T-helper 1 cell treated with Interleukin-12 subunit alpha and Interleukin-12 subunit beta and Interleukin-4 antibody, amounts not matched to agents 30 μg/mL and 1 μg/mL, for 36 hours (primary cell): ENCODE results near the gene RASAL2.
"Not testable (repeated sequence)": the region's sequence is repeated elsewhere in the genome, so short reads cannot be mapped to it uniquely, and the experiment has no call there.

Source experiments
- H3K27ac Mint-ChIP-seq: one replicate; pipeline ENCODE4 v1.8.0; 2021; ENCODE audit warnings: mild to moderate bottlenecking, mixed read lengths
- H3K27me3 Mint-ChIP-seq: one replicate; pipeline ENCODE4 v1.8.0; 2021; ENCODE audit warnings: low read depth, mixed read lengths
- H3K36me3 Mint-ChIP-seq: one replicate; pipeline ENCODE4 v1.8.0; 2021; ENCODE audit warnings: low read depth, mixed read lengths
- H3K4me1 Mint-ChIP-seq: one replicate; pipeline ENCODE4 v1.8.0; 2021; ENCODE audit warnings: low read depth, mixed read lengths
- H3K4me3 Mint-ChIP-seq: one replicate; pipeline ENCODE4 v1.8.0; 2021; ENCODE audit warnings: mild to moderate bottlenecking, moderate library complexity, mixed read lengths
- H3K9me3 Mint-ChIP-seq: one replicate; pipeline ENCODE4 v1.8.0; 2021; ENCODE audit warnings: mixed read lengths

Gene RASAL2

DNA sequence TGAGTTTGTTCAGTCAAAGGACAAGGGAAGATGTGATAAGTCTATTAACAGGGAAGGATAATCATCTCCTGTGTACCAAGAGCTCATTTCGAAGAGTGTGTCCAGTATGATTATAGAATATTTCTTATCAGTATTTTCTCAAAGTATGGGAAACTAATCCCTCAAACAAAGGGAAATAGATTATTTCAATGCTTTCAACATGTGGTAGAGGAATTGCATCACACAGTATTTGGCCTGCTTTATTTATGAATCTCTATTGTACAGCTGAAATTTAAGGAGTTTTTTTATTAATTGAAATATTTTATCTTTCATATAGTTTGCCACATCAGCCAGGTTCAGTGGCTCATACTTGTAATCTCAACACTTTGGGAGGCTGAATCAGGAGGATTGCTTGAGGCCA, 251.9 kb downstream of the RASAL2 start:
- H3K27ac Mint-ChIP-seq: no peak overlapping the region
- H3K27me3 Mint-ChIP-seq: no peaks in the 10 kb centered on the region
- H3K36me3 Mint-ChIP-seq: no peaks in the 10 kb centered on the region
- H3K4me1 Mint-ChIP-seq: no peaks in the 10 kb centered on the region
- H3K9me3 Mint-ChIP-seq: no peaks in the 10 kb centered on the region
- H3K4me3 Mint-ChIP-seq: no peak overlapping the region

DNA sequence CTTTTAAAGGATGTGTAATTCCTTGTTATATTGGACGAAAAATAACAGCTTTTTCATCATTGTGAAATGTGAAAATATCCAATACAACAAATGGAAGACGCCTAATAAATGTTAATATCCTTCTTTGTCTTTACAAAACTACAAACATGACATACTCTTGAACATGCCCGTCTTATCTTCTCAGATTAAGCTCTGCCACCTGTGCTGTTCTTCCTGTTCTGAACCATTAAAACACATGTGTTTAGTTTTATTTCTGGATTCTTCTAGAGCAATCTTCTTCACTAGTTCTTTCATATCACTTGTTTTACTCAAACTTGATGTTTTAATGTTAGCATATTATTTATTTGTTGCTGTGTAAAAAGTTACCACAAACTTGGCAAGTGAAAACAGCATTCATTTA, 255.9 kb downstream of the RASAL2 start:
- H3K27ac Mint-ChIP-seq: no peak overlapping the region
- no peaks in the 10 kb centered on the region for H3K36me3 Mint-ChIP-seq
- no peaks in the 10 kb centered on the region for H3K9me3 Mint-ChIP-seq
- no peak overlapping the region for H3K4me3 Mint-ChIP-seq
- H3K4me1 Mint-ChIP-seq: no peaks in the 10 kb centered on the region
- no peaks in the 10 kb centered on the region for H3K27me3 Mint-ChIP-seq

DNA sequence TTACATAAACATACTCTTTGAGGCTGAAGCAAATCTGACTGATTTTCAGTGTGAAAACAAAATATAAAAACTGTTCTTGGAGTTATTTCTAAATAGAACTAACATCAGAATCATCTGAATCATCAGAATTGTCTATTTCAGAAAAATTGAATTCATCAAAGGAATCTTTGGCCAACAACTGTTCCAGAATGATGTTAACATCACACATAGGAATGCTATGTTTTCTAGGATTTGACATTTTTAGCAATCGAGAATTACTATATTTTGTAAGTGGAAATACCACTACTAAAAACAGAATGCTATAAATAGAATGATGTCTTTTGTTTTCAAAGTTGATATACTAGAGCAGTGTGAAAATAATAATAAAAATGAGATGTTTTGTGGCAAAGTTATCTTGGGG, 258.0 kb downstream of the RASAL2 start:
- H3K4me3 Mint-ChIP-seq: not testable (repeated sequence)

DNA sequence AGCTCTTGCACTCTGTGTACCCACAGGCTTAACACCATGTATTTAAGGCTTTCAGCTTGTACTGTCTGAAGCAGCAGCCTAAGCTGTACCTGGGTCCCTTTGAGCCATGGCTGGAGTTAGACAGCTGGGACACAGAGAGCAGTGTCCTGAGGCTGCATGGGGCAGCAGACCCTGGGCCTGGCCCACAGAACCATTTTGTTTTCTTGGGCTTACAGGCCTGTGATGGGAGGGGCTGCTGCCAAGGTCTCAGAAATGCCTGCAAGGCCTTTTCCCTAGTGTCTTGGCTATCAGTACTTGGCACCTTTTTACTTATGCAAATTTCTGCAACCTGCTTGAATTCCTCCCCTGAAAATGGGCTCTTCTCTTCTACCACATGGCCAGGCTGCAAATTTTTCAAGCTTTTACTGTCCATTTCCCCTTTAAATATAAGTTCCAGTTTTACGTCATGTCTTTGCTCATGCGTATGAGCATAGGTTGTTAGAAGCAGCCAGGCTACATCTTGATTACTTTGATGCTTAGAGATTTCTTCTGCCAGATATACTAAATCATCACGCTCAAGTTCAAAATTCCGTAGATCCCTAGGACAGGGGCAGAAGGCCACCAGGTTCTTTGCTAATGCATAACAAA, 259.0 kb downstream of the RASAL2 start:
- H3K36me3 Mint-ChIP-seq: no peaks in the 10 kb centered on the region
- H3K4me3 Mint-ChIP-seq: no peak overlapping the region

More for the DNA sequence above, 258.0 kb downstream of the RASAL2 start:
- not testable (repeated sequence) for H3K36me3 Mint-ChIP-seq, H3K9me3 Mint-ChIP-seq, H3K4me1 Mint-ChIP-seq, H3K27me3 Mint-ChIP-seq, H3K27ac Mint-ChIP-seq

DNA sequence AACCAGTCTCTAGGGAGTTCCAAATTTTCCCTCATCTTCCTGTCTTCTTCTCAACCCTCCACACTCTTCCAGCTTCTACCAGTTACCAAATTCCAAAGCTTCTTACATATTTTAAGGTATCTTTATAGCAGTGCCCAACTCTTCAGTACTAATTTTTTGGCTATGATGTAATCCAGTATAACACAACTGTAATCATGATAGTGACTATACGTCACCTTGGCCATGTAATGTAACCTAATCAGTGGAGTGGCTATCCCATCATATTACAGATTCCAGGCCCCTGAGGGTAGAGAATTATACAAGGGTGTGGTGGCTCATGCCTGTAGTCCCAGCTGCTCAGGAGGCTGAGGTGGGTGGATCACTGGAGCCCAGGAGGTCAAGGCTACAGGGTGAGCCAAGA, 259.6 kb downstream of the RASAL2 start:
- Mint-ChIP-seq H3K9me3 (no peaks in the 10 kb centered on the region), H3K36me3 (no peaks in the 10 kb centered on the region), H3K4me1 (no peaks in the 10 kb centered on the region), H3K27me3 (no peaks in the 10 kb centered on the region), H3K4me3 (no peak overlapping the region), H3K27ac (no peak overlapping the region)

More for the DNA sequence above, 259.0 kb downstream of the RASAL2 start:
- no peak overlapping the region for H3K27ac Mint-ChIP-seq
- H3K9me3 Mint-ChIP-seq: no peaks in the 10 kb centered on the region
- no peaks in the 10 kb centered on the region for H3K27me3 Mint-ChIP-seq
- H3K4me1 Mint-ChIP-seq: no peaks in the 10 kb centered on the region

DNA sequence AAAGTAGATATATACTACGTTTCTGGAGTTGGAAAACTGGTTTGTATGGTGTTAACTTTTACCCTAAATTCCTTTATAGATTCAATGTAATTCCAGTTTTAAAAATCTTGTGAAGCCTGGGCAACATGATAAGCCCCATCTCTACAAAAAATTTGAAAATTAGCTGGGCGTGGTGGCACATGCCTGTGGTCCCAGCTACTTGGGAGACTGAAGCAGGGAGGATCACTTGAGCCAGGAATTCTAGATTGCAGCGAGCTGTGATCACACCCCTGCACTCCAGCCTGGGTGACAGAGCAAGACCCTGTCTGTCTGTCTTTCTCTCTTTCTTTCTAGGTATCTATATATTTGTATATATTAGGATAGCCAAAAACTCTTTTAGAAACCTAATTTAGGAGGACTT, 260.9 kb downstream of the RASAL2 start:
- Mint-ChIP-seq H3K4me1 (no peaks in the 10 kb centered on the region), H3K9me3 (no peaks in the 10 kb centered on the region), H3K36me3 (no peaks in the 10 kb centered on the region), H3K4me3 (no peak overlapping the region), H3K27ac (no peak overlapping the region), H3K27me3 (no peaks in the 10 kb centered on the region)

DNA sequence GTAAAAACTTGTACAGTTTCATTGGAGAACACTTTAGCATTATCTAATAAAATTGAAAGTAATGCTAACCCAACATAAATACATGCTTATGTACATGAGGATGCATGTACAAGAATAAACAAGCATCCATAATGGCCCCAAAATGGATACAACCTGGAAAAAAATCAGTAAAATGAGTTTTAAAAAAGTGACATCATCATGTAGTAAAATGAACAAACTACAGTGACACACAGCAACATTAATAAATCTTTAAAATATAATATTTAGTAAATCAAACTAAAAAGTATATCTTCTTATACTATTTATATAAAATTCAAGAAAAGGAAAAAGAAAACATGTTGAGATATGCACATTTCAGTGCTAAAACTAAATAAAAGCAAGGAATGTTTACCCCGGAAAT, 262.4 kb downstream of the RASAL2 start:
- Mint-ChIP-seq H3K4me1 (no peaks in the 10 kb centered on the region), H3K9me3 (no peaks in the 10 kb centered on the region), H3K36me3 (no peaks in the 10 kb centered on the region), H3K27ac (no peak overlapping the region), H3K4me3 (no peak overlapping the region), H3K27me3 (no peaks in the 10 kb centered on the region)

DNA sequence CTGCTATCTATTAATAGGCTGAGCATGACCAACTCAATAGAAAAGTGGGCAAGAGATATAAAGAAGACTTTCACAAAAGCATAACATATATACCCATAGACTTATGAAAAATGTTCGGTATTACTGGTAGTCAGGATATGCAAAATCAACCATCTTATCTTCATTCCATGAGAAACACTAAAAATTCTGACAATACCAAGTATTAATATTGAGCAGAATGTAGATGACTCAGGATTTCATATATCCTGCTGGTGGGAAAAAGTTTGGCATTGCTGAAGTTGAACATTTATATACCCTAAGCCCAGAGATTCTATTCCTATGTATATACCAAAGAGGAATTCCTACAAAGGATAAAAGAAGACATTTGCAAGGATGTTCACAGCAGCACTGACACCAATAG, 264.6 kb downstream of the RASAL2 start:
- Mint-ChIP-seq H3K27ac (no peak overlapping the region), H3K4me1 (no peaks in the 10 kb centered on the region), H3K4me3 (no peak overlapping the region), H3K36me3 (no peaks in the 10 kb centered on the region), H3K27me3 (no peaks in the 10 kb centered on the region), H3K9me3 (no peaks in the 10 kb centered on the region)

DNA sequence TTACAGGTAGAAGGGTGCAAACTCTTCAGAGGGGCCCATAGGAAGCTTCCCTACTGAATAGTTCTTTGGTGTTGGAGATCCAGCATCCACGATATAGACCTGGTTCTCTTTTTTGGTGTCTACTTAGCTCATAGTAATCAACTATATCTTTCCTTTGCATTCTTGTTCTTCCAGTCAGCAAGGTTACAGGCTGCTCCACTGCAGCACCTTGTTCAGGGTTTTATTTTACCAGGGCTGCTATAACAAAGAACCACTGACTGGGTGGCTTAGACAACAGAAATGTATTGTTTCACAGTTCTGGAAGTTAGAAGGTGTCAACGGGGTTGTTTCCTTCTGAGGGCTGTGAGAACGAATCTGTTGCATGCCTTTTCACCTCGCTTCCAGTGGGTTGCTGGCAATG, 266.5 kb downstream of the RASAL2 start:
- Mint-ChIP-seq H3K4me3 (no peak overlapping the region), H3K27me3 (no peaks in the 10 kb centered on the region), H3K36me3 (no peaks in the 10 kb centered on the region), H3K4me1 (no peaks in the 10 kb centered on the region), H3K27ac (no peak overlapping the region), H3K9me3 (no peaks in the 10 kb centered on the region)

DNA sequence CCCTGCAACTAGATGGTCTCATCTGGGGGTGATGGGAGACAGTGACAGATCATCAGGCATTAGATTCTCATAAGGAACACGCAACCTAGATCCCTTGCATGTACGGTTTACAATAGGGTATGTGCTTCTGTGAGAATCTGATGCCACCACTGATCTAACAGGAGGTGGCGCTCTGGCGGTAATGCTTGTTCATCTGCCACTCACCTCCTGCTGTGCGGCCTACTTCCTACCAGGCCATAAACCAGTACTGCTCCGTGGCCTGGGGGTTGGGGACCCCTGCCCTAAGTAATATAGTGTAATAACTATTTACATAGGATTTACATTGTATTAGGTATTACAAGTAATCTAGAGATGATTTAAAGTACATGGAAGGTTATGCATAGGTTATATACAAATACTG, 267.9 kb downstream of the RASAL2 start:
- Mint-ChIP-seq H3K4me3 (no peak overlapping the region), H3K27ac (no peak overlapping the region), H3K27me3 (no peaks in the 10 kb centered on the region), H3K9me3 (no peaks in the 10 kb centered on the region), H3K36me3 (no peaks in the 10 kb centered on the region), H3K4me1 (no peaks in the 10 kb centered on the region)

DNA sequence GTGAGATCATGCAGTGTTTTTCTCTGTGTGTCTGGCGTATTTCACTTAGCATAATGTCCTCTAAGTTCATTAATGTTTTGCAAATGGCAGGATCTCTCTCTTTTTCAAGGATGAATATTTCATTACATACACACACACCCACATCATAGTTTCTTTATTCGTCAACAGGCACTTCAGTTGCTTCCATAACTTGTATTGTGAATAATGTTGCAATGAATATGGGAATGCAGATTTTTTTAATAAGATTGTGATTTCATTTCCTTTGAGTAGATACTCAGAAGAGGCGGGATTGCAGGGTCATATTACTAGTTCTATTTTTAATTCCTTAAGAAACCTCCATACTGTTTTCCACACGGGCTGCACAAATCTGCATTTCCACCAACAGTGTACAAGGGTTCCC, 268.8 kb downstream of the RASAL2 start:
- Mint-ChIP-seq H3K27ac (no peak overlapping the region), H3K36me3 (no peaks in the 10 kb centered on the region), H3K4me3 (no peak overlapping the region), H3K27me3 (no peaks in the 10 kb centered on the region), H3K9me3 (no peaks in the 10 kb centered on the region), H3K4me1 (no peaks in the 10 kb centered on the region)

DNA sequence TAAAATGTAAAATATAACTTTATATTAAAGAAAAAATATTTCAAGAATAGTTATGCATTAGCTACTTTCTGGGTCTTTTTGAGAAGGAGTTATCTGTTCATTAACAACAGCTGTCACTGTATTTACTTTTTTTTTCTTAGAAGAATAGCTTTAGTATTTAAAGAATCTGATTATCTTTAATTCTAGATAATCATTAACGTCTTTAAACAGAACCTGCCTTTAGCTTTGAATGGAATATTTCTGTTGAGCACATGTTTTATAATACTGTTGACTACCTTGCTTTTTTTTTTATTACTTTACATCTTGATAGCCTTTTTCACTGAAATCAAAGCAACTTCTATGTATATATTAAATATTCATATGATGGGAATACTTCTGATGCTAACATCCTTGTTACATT, 270.9 kb downstream of the RASAL2 start:
- no peaks in the 10 kb centered on the region for H3K27me3 Mint-ChIP-seq
- H3K27ac Mint-ChIP-seq: no peak overlapping the region
- H3K9me3 Mint-ChIP-seq: no peaks in the 10 kb centered on the region
- H3K4me1 Mint-ChIP-seq: no peaks in the 10 kb centered on the region
- no peaks in the 10 kb centered on the region for H3K36me3 Mint-ChIP-seq
- H3K4me3 Mint-ChIP-seq: no peak overlapping the region

DNA sequence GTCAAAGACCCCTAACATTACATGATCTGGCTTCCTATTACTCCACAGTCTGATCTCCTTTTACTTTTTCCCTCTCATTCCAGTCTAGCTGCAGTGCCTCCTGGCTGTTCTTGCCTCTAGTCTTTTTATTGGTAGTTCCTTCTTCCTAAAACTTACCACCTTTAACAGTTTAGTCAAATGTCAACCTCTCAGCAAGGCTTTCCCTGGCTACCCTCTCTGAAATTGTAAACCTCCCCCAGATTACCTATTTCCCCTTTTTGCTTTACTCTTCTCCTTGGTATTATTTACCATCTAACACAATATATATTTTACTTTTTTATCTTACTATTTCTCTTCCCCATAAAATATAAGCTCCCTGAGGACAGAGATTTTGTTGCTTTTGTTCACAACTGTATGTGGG, 273.2 kb downstream of the RASAL2 start:
- H3K27me3 Mint-ChIP-seq: no peaks in the 10 kb centered on the region
- H3K4me1 Mint-ChIP-seq: no peaks in the 10 kb centered on the region
- no peak overlapping the region for H3K27ac Mint-ChIP-seq
- H3K9me3 Mint-ChIP-seq: no peaks in the 10 kb centered on the region
- H3K36me3 Mint-ChIP-seq: no peaks in the 10 kb centered on the region
- H3K4me3 Mint-ChIP-seq: no peak overlapping the region

DNA sequence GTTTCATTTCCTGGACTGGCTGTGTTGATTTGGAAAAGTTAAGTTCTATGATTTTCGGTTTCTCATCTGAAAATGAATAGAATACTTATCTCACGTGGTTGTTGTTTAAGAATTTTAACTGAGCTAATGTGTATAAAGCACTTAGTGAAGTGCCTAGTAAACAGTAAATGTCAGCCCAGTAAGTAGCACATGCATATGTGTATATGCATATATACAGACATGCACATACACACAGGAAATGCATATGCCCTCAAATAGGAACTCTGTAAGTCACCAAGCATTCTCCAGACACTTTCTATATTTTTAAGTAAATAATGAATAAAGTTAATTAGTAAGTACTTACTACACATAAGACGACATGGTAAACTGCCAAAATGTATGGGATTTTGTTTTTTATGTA, 274.3 kb downstream of the RASAL2 start:
- Mint-ChIP-seq H3K4me1 (no peaks in the 10 kb centered on the region), H3K36me3 (no peaks in the 10 kb centered on the region), H3K4me3 (no peak overlapping the region), H3K27ac (no peak overlapping the region), H3K27me3 (no peaks in the 10 kb centered on the region), H3K9me3 (no peaks in the 10 kb centered on the region)

DNA sequence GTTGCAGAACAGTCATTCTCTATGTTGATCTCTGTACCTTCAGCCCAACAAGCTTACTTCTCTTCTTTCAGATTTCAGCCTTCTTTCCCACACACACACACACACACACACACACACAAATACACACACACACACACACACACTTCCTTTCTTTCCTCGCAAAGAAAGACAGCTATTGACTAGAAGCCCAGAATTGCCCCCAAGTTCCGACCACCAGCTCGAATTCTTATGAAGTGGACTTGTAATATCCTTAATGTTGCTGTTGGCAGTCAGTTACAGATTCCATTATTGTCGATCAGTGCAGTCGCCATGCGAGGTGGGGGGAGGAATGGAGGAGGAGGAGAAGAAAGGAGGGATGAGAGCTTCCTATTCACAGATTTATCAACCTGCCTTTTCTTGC, 277.3 kb downstream of the RASAL2 start:
- no peaks in the 10 kb centered on the region for H3K27me3 Mint-ChIP-seq
- no peak overlapping the region for H3K4me3 Mint-ChIP-seq
- no peaks in the 10 kb centered on the region for H3K4me1 Mint-ChIP-seq
- H3K36me3 Mint-ChIP-seq: no peaks in the 10 kb centered on the region
- H3K9me3 Mint-ChIP-seq: no peaks in the 10 kb centered on the region
- no peak overlapping the region for H3K27ac Mint-ChIP-seq

DNA sequence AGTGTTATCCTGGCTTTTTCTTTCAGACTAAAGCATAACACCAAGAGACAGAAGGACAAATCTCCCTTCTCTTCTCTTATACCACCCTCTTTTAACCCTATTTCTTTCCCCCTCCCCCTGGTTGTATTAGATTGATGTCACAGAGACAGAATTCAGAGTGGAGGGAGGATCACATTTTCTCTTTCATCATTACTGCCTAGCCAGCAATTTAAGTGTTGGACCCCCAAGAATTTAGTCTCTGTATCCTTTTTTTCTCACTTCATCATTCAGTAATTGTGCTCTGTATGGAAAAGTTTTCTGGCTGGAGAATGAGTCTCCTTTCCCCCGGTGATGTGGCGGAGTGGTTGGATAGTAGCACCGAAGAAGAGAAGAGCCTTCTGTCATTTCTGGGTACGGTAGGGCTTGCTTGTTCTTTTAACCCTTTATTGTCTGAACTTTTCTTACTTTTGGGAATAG, 278.1 kb downstream of the RASAL2 start:
- no peaks in the 10 kb centered on the region for H3K27me3 Mint-ChIP-seq
- no peak overlapping the region for H3K4me3 Mint-ChIP-seq
- H3K27ac Mint-ChIP-seq: no peak overlapping the region
- no peaks in the 10 kb centered on the region for H3K9me3 Mint-ChIP-seq
- no peaks in the 10 kb centered on the region for H3K36me3 Mint-ChIP-seq
- H3K4me1 Mint-ChIP-seq: no peaks in the 10 kb centered on the region
